Stromal cell of bone marrow (primary cell): ENCODE data around the gene SUGCT.
A peak's percentile ranks its signal among the peaks of the same experiment; 100 is the strongest.

ENCODE experiments used
- DNase-seq: peaks from one replicate; pipeline ENCODE4 v3.0.0-alpha.2; 2012; ENCODE audit warnings: low read depth

The SUGCT gene

GRCh38 chr7:40329601-40330153 lies 194.9 kb downstream of the SUGCT start:
- no peak for DNase-seq

- DNase-seq: no peak
These were observed 195.6 kb downstream of the SUGCT start for GRCh38 chr7:40330408-40330807.

GRCh38 chr7:40331915-40332314 lies 197.1 kb downstream of the SUGCT start:
- peak; percentile 18 for DNase-seq

- DNase-seq: no peak
These were observed 197.7 kb downstream of the SUGCT start for GRCh38 chr7:40332516-40332915.

GRCh38 chr7:40341836-40342235 lies 207.0 kb downstream of the SUGCT start:
- DNase-seq: no peak

- DNase-seq: no peak
These were observed 211.7 kb downstream of the SUGCT start for GRCh38 chr7:40346554-40346953.

- no peak for DNase-seq
These were observed 213.4 kb downstream of the SUGCT start for GRCh38 chr7:40348126-40348728.

GRCh38 chr7:40350100-40350499 lies 215.3 kb downstream of the SUGCT start:
- no peak for DNase-seq

GRCh38 chr7:40354711-40355110 lies 219.9 kb downstream of the SUGCT start:
- DNase-seq: no peak

- peak; percentile 17 for DNase-seq
These were observed 221.5 kb downstream of the SUGCT start for GRCh38 chr7:40356312-40356711.

GRCh38 chr7:40356871-40357709 lies 222.3 kb downstream of the SUGCT start:
- DNase-seq: peak; percentile 24

- no peak for DNase-seq
These were observed 235.0 kb downstream of the SUGCT start for GRCh38 chr7:40369641-40370277.

- DNase-seq: no peak
These were observed 237.1 kb downstream of the SUGCT start for GRCh38 chr7:40371806-40372440.

- no peak for DNase-seq
These were observed 239.8 kb downstream of the SUGCT start for GRCh38 chr7:40374575-40374974.

GRCh38 chr7:40380111-40380510 lies 245.3 kb downstream of the SUGCT start:
- no peak for DNase-seq

- peak; percentile 25 for DNase-seq
These were observed 247.3 kb downstream of the SUGCT start for GRCh38 chr7:40382145-40382544.

- DNase-seq: no peak
These were observed 258.9 kb downstream of the SUGCT start for GRCh38 chr7:40393660-40394059.

- DNase-seq: no peak
These were observed 259.6 kb downstream of the SUGCT start for GRCh38 chr7:40394400-40394799.

GRCh38 chr7:40400525-40400924 lies 265.7 kb downstream of the SUGCT start:
- no peak for DNase-seq

- no peak for DNase-seq
These were observed 266.6 kb downstream of the SUGCT start for GRCh38 chr7:40401406-40401805.

- peak; percentile 18 for DNase-seq
These were observed 267.9 kb downstream of the SUGCT start for GRCh38 chr7:40402661-40403060.
